ENCODE measurements around the gene ZGLP1. TPM values are rescaled to one million over a fixed set of nuclear protein-coding genes. Genes with fewer than 3 reads are reported as not detected.

ZGLP1 gene
- total and polyA plus RNA-seq, 2 experiments from 2014 or later: 4.1 to 12.2 TPM

DNA sequence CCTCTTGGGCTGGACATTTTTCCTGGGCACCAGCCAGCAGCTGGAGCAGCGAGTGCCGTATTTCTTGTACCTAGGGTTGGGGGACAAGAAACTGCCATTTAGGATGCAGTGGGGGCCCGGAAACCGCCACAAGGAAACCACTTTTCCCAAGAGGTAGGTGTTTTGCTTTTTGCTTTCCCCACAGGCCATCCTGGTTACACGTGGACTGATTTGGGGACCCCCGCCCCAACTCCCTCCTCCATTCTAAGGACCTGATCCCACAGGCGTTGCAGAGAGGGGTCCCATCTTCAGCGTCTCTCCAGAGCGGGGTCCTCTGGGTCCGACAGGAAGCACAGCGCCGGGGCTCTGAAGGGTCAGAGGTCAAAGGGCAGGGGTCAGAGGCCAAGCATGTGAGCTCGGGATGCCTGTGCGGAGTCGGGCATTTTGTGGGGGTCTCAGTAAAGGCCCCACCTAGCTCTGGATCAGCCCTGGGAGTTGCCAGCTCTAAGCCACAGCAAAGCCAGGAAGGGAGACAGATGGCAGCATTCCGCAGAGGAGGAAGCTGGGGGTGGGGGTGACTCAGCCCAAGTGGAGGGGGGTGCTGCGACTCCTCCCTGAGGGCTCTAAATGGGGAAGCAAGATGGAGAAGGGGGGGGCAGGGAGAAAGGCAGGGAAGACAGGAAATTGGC is 4.3 kb downstream of the ZGLP1 start:
- no peaks in the 10 kb centered on the region for H3K27me3 ChIP-seq
- no peak for TF ChIP-seq CTCF (IDR thresholded peaks at IDR 0.05; ENCODE audit: low read depth, low read length)
- no peak overlapping the region for H3K27ac ChIP-seq
- no peaks in the 10 kb centered on the region for H3K9me3 ChIP-seq (ENCODE audit: low read depth)
- H3K4me3 ChIP-seq: no peak overlapping the region
- H3K4me1 ChIP-seq (ENCODE audit: low read depth): no peaks in the 10 kb centered on the region
- DNase-seq (ENCODE audit: low read depth in 1 of 2, low spot score in 1 of 2): peak in 1 of 2 donors; percentile 47
- no peaks in the 10 kb centered on the region for H3K36me3 ChIP-seq

GRCh38 chr19:10299545-10300458 is 9.8 kb downstream of the ZGLP1 start:
- no peak for TF ChIP-seq CTCF (IDR thresholded peaks at IDR 0.05; ENCODE audit: low read depth, low read length)
- no peak for DNase-seq (ENCODE audit: low read depth in 1 of 2, low spot score in 1 of 2)
- no peaks in the 10 kb centered on the region for H3K36me3 ChIP-seq
- peaks cover 24% of the 10 kb centered on the region for H3K27me3 ChIP-seq
- no peak overlapping the region for H3K27ac ChIP-seq
- H3K4me1 ChIP-seq (ENCODE audit: low read depth): no peaks in the 10 kb centered on the region
- H3K9me3 ChIP-seq (ENCODE audit: low read depth): no peaks in the 10 kb centered on the region
- no peak overlapping the region for H3K4me3 ChIP-seq

DNA sequence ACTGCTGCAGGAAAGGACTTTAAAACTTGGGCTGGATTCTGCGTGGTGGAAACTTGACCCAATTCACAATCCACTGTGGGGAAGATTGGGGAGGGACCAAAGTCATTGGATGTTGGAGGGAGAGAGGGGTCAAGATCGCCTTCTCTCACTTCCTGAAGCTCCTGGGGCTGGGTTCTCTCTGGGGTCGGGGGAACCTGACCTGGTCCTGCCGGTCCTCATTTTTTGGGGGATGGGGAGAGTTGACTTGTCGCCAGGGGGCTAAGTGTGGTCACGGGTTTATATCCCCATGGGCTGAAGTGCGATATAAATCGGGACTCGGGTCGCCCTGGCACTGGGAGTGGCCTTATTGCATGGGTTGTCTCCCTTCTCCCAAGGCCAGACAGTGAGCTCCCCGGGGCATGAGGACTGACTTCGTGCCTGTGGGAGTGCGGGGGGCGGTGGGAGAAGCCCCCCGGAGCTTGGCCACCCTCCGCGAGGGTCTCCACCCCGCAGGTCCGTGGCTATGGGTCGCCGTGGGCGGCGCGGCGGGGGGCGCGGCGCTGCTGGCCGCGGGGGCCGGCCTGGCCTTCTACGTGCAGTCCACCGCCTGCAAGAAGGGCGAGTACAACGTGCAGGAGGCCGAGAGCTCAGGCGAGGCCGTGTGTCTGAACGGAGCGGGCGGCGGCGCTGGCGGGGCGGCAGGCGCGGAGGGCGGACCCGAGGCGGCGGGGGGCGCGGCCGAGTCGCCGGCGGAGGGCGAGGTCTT is 13.6 kb downstream of the ZGLP1 start:
- H3K36me3 ChIP-seq: no peaks in the 10 kb centered on the region
- no peak for TF ChIP-seq CTCF (IDR thresholded peaks at IDR 0.05; ENCODE audit: low read depth, low read length)
- no peak overlapping the region for H3K4me3 ChIP-seq
- no peaks in the 10 kb centered on the region for H3K4me1 ChIP-seq (ENCODE audit: low read depth)
- DNase-seq (ENCODE audit: low read depth in 1 of 2, low spot score in 1 of 2): peak in 1 of 2 donors; percentile 49
- H3K9me3 ChIP-seq (ENCODE audit: low read depth): no peaks in the 10 kb centered on the region
- H3K27ac ChIP-seq: no peak overlapping the region
- peaks cover 61% of the 10 kb centered on the region for H3K27me3 ChIP-seq

DNA sequence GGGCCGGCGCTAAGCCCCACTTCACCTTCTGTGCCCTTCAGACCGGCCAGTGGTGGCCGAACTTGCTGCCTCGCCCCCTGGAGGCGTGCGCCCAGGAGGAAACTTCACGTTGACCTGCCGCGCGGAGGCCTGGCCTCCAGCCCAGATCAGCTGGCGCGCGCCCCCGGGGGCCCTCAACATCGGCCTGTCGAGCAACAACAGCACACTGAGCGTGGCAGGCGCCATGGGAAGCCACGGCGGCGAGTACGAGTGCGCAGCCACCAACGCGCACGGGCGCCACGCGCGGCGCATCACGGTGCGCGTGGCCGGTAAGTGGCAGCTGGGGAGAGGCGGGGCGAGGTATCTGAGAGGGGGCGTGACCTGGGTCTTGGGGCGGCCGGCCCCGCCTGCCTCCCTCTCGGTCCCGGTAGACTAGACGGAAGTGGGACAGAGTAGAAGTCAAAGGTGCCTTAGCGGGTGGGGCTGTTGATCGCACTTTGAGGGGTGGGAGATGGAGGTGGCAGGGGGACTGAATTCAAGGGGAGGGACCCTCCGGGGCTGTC is 14.2 kb downstream of the ZGLP1 start:
- Histone ChIP-seq H3K4me1 (ENCODE audit: low read depth) (no peaks in the 10 kb centered on the region), H3K27ac (no peak overlapping the region), H3K36me3 (no peaks in the 10 kb centered on the region), H3K27me3 (peaks cover 67% of the 10 kb centered on the region), H3K9me3 (ENCODE audit: low read depth) (no peaks in the 10 kb centered on the region), H3K4me3 (no peak overlapping the region)
- peak; percentile 27 for TF ChIP-seq CTCF (IDR thresholded peaks at IDR 0.05; ENCODE audit: low read depth, low read length)
- DNase-seq (ENCODE audit: low read depth in 1 of 2, low spot score in 1 of 2): peak; percentile 47 to 56

- no peak overlapping the region for H3K4me3 ChIP-seq
- no peaks in the 10 kb centered on the region for H3K4me1 ChIP-seq (ENCODE audit: low read depth)
- no peak overlapping the region for H3K27ac ChIP-seq
- no peak for DNase-seq (ENCODE audit: low read depth in 1 of 2, low spot score in 1 of 2)
- H3K9me3 ChIP-seq (ENCODE audit: low read depth): no peaks in the 10 kb centered on the region
- TF ChIP-seq CTCF (IDR thresholded peaks at IDR 0.05; ENCODE audit: low read depth, low read length): no peak
- H3K36me3 ChIP-seq: no peaks in the 10 kb centered on the region
- H3K27me3 ChIP-seq: peaks cover 78% of the 10 kb centered on the region
Observed at GRCh38 chr19:10294368-10294697, 15.3 kb downstream of the ZGLP1 start.
